ENCODE data around the gene GPR149.

Gene GPR149

DNA sequence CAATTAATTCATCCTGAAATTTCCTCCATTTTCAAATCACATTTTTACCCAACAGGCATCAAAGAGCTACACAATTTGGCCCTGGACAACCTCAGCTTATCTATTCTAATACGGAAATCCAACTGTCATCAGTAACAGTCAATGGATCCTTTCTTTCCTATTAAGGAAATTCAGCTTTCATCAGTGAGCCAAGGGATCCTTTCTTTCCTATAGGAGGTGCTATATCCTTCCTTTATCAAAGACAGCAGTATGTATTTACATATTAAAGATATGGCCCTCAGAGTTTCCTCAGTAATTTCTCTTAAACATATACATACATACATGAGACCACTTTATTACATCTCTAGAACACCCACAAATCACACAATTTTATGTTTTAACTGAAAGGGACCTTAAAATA, 115.8 kb downstream of the GPR149 start:
- Histone ChIP-seq H3K36me3 (peaks cover 59% of the 10 kb centered on the region), H3K9me3 (no peaks in the 10 kb centered on the region), H3K4me3 (ENCODE audit: low read depth, low read length) (no peak overlapping the region), H3K27me3 (no peaks in the 10 kb centered on the region), H3K4me1 (no peaks in the 10 kb centered on the region; the same call in 1 of the 2 replicates)
- TF ChIP-seq, protein P1, sequence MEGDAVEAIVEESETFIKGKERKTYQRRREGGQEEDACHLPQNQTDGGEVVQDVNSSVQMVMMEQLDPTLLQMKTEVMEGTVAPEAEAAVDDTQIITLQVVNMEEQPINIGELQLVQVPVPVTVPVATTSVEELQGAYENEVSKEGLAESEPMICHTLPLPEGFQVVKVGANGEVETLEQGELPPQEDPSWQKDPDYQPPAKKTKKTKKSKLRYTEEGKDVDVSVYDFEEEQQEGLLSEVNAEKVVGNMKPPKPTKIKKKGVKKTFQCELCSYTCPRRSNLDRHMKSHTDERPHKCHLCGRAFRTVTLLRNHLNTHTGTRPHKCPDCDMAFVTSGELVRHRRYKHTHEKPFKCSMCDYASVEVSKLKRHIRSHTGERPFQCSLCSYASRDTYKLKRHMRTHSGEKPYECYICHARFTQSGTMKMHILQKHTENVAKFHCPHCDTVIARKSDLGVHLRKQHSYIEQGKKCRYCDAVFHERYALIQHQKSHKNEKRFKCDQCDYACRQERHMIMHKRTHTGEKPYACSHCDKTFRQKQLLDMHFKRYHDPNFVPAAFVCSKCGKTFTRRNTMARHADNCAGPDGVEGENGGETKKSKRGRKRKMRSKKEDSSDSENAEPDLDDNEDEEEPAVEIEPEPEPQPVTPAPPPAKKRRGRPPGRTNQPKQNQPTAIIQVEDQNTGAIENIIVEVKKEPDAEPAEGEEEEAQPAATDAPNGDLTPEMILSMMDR (IDR thresholded peaks at IDR 0.05; ENCODE audit: low read depth, low read length): no peak
- no peak for DNase-seq

DNA sequence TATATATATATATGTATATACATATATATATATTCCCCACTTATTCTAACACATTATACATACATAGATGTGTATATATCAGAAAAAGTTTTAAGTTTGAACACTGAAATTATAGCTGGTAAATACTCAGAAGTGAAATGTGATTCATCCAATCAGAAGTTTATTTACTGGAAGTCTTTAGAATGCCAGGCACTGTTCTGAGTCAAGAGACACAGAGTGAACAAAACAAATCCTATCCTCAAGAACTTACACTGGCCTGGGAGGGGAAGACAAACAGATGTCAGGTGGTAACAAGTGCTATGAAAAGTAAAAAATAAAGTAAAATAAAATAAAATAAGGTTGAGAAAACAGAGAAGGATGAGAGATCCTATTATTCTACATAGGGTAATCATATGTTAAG, 119.2 kb downstream of the GPR149 start:
- no peak for DNase-seq
- Histone ChIP-seq H3K4me3 (ENCODE audit: low read depth, low read length) (no peak overlapping the region), H3K27me3 (no peaks in the 10 kb centered on the region), H3K36me3 (peaks cover 83% of the 10 kb centered on the region), H3K9me3 (no peaks in the 10 kb centered on the region), H3K4me1 (no peaks in the 10 kb centered on the region)
- TF ChIP-seq, protein P1 (IDR thresholded peaks at IDR 0.05; ENCODE audit: low read depth, low read length): no peak

DNA sequence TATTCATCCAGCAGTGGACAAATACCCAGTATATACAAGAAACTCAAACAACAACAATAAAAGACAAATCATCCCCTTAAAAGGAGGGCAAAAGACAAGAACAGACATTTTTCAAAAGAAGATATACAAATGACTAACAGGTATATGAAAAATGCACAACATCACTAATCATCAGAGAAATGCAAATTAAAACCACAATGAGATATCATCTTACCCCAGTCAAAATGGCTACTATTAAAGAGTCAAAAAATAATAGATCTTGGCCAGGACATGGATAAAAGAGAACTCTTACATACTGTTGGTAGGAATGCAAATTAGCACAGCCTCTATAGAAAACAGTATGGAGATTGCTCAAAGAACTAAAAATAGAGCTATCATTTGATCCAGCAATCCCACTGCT, 122.6 kb downstream of the GPR149 start:
- Histone ChIP-seq H3K36me3 (peaks cover 88% of the 10 kb centered on the region), H3K4me1 (peaks cover 29% of the 10 kb centered on the region), H3K4me3 (ENCODE audit: low read depth, low read length) (no peak overlapping the region), H3K9me3 (peaks cover 4% of the 10 kb centered on the region; the same call in 1 of the 2 replicates), H3K27me3 (no peaks in the 10 kb centered on the region)
- no peak for DNase-seq
- TF ChIP-seq, protein P1 (IDR thresholded peaks at IDR 0.05; ENCODE audit: low read depth, low read length): no peak

DNA sequence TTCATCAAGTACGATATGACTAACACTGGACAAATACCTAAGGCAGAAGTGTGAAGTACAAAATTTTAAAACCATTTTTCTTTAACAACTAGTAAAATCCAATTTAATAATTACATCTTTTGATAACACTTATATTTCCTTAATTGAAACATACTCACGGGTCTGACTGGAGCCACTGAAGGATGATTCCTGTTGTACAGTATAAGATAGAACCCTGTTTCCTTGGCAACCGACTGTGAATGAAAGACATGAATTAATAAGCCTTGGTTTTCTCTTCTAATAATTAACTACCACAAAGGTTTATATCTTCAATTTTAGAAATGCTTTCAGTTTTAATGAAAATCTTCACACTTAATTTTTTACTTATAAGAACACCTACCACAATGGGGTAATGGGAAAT, 125.1 kb downstream of the GPR149 start:
- Histone ChIP-seq H3K36me3 (peaks cover 96% of the 10 kb centered on the region), H3K27me3 (no peaks in the 10 kb centered on the region), H3K9me3 (peaks cover 4% of the 10 kb centered on the region; the same call in 1 of the 2 replicates), H3K4me1 (peaks cover 38% of the 10 kb centered on the region), H3K4me3 (ENCODE audit: low read depth, low read length) (no peak overlapping the region)
- TF ChIP-seq, protein P1 (IDR thresholded peaks at IDR 0.05; ENCODE audit: low read depth, low read length): no peak
- DNase-seq: peak; percentile 8

DNA sequence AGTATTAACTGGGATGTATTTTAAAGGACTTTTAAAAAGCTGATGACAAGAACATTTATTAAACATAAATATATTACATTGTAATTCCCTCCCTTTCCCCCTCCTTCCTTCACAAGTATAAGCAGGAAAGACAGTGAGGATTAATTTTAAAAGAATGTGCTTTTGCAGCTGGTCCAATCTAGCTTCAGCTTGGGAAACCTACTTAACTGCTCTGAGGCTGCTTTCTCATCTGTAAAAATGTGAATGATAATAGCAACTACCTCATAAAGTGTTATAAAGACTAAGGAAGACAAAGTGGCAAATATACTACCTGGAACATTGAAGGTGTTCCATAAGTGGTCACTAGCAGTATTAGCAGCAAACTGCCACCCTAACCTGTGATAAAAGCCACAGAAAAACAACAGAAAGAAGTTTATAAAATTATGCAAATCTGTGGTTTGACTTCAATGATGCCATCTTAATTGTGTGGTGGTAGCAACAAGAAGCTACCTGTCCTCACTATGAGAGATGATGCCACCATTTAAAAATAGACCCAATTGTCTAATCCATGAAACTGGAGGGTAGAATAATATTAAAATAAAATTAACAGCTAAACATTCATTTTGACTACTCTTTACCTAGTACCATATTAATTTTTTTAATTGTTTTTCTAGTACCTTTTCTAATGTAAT, 125.7 kb downstream of the GPR149 start:
- peaks cover 4% of the 10 kb centered on the region; the same call in 1 of the 2 replicates for H3K9me3 ChIP-seq
- DNase-seq: no peak
- H3K27me3 ChIP-seq: no peaks in the 10 kb centered on the region
- peaks cover 38% of the 10 kb centered on the region for H3K4me1 ChIP-seq
- peaks cover 96% of the 10 kb centered on the region for H3K36me3 ChIP-seq
- TF ChIP-seq, protein P1 (IDR thresholded peaks at IDR 0.05; ENCODE audit: low read depth, low read length): no peak
- no peak overlapping the region for H3K4me3 ChIP-seq (ENCODE audit: low read depth, low read length)

DNA sequence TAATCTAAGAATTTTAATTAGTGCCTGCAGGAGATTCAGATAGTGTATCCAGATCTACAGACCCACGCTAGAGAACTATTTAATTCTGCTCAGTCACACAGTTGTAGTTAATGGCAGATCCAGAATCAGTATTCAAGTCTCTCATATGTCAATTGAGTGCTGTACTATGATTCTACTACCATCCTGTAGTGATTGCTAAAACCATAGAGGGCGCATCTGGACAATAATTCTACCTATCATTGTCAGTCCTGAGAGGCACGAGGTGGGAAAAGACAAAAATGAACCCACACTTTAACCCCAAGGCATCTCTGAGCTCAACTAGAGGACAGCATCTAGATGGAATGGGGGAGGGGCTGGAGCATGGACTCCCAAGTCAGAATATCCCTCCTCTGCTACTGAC, 128.4 kb downstream of the GPR149 start:
- no peak overlapping the region for H3K4me3 ChIP-seq (ENCODE audit: low read depth, low read length)
- peaks cover 38% of the 10 kb centered on the region for H3K4me1 ChIP-seq
- peaks cover 4% of the 10 kb centered on the region; the same call in 1 of the 2 replicates for H3K9me3 ChIP-seq
- TF ChIP-seq, protein P1 (IDR thresholded peaks at IDR 0.05; ENCODE audit: low read depth, low read length): peak; percentile 43
- H3K36me3 ChIP-seq: peaks cover 87% of the 10 kb centered on the region
- no peaks in the 10 kb centered on the region for H3K27me3 ChIP-seq
- peak; percentile 31 for DNase-seq
